HG03139 (cell line): ENCODE results near the gene RGS6.

Experiments used
- ATAC-seq: cut with Tn5 transposase; IDR thresholded peaks from one replicate; pipeline ENCODE4 v1.9.1; 2021; ENCODE audit not compliant: unreplicated experiment

The RGS6 gene

GRCh38 chr14:71943695-71944018, 11.4 kb downstream of the RGS6 start:
- ATAC-seq = no peak

- no peak for ATAC-seq
Measured at GRCh38 chr14:71947947-71948500, 15.8 kb downstream of the RGS6 start.

GRCh38 chr14:71952381-71953363, 20.4 kb downstream of the RGS6 start:
- no peak for ATAC-seq

- no peak for ATAC-seq
Measured at GRCh38 chr14:71956920-71957563, 24.8 kb downstream of the RGS6 start.

- ATAC-seq = no peak
Measured at GRCh38 chr14:71959055-71959454, 26.8 kb downstream of the RGS6 start.

GRCh38 chr14:71960494-71961353, 28.5 kb downstream of the RGS6 start:
- no peak for ATAC-seq

GRCh38 chr14:71961972-71962371, 29.7 kb downstream of the RGS6 start:
- no peak for ATAC-seq

GRCh38 chr14:71964716-71965115, 32.5 kb downstream of the RGS6 start:
- ATAC-seq = no peak

- ATAC-seq = no peak
Measured at GRCh38 chr14:71966528-71966927, 34.3 kb downstream of the RGS6 start.

GRCh38 chr14:71967704-71968103, 35.5 kb downstream of the RGS6 start:
- no peak for ATAC-seq

- no peak for ATAC-seq
Measured at GRCh38 chr14:71970272-71970671, 38.0 kb downstream of the RGS6 start.

- no peak for ATAC-seq
Measured at GRCh38 chr14:71985538-71986189, 53.4 kb downstream of the RGS6 start.

GRCh38 chr14:71988476-71988875, 56.2 kb downstream of the RGS6 start:
- ATAC-seq = no peak

- ATAC-seq = no peak
Measured at GRCh38 chr14:71988939-71989338, 56.7 kb downstream of the RGS6 start.

- ATAC-seq = no peak
Measured at GRCh38 chr14:71994416-71994815, 62.2 kb downstream of the RGS6 start.

GRCh38 chr14:71995741-71996140, 63.5 kb downstream of the RGS6 start:
- ATAC-seq = no peak

GRCh38 chr14:71996610-71997009, 64.4 kb downstream of the RGS6 start:
- no peak for ATAC-seq

GRCh38 chr14:72000907-72001306, 68.7 kb downstream of the RGS6 start:
- ATAC-seq = no peak

GRCh38 chr14:72002731-72003130, 70.5 kb downstream of the RGS6 start:
- ATAC-seq = no peak

- ATAC-seq = no peak
Measured at GRCh38 chr14:72008666-72009065, 76.4 kb downstream of the RGS6 start.

GRCh38 chr14:72010474-72010873, 78.2 kb downstream of the RGS6 start:
- no peak for ATAC-seq
